Measurements from ENCODE around the gene ESRRB.

The ESRRB gene

GRCh38 chr14:76484355-76484754, 108.4 kb downstream of the ESRRB start:
- TF ChIP-seq TCF4 (CRISPR knock-in tag; IDR thresholded peaks at IDR 0.05; ENCODE audit: borderline replicate concordance): no peak
- TF ChIP-seq PPARA (CRISPR knock-in tag; IDR thresholded peaks at IDR 0.05; ENCODE audit: borderline replicate concordance): no peak
- TF ChIP-seq PATZ1 (CRISPR knock-in tag; IDR thresholded peaks at IDR 0.05; ENCODE audit: borderline replicate concordance): no peak
- no peak for TF ChIP-seq ZNF70 (CRISPR knock-in tag; IDR thresholded peaks at IDR 0.05)
- TF ChIP-seq, protein P1, sequence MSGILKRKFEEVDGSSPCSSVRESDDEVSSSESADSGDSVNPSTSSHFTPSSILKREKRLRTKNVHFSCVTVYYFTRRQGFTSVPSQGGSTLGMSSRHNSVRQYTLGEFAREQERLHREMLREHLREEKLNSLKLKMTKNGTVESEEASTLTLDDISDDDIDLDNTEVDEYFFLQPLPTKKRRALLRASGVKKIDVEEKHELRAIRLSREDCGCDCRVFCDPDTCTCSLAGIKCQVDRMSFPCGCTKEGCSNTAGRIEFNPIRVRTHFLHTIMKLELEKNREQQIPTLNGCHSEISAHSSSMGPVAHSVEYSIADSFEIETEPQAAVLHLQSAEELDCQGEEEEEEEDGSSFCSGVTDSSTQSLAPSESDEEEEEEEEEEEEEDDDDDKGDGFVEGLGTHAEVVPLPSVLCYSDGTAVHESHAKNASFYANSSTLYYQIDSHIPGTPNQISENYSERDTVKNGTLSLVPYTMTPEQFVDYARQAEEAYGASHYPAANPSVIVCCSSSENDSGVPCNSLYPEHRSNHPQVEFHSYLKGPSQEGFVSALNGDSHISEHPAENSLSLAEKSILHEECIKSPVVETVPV (CRISPR knock-in tag; IDR thresholded peaks at IDR 0.05): no peak
- TF ChIP-seq SNAI2 (CRISPR knock-in tag; IDR thresholded peaks at IDR 0.05): no peak
- TF ChIP-seq OSR1 (CRISPR knock-in tag; IDR thresholded peaks at IDR 0.05): no peak
- no peak for ATAC-seq

DNA sequence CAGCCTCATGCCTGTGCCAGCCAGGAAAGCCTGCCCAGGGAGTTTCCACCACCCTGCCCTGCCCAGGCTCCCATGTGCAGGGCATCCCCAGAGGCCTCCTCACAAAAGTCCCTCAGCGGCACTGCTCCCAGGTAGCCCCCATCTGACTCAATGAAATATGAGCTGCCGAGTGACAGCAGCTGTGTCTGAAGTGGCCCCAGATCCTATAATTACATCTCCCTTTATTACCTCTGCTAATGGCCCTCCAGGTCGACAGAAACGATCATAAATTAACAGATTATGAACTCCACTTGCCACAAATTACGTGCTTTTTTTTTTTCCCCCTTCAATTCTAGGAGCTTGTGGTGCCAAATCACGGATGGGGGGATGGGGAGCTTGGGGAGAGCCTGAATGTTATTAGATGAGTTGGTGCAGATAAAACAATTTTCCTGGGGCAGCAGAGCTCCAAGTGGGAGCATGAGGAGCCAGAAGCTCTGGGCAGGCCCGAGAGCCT, 110.4 kb downstream of the ESRRB start:
- TF ChIP-seq, protein P1 (CRISPR knock-in tag; IDR thresholded peaks at IDR 0.05): no peak
- no peak for TF ChIP-seq PATZ1 (CRISPR knock-in tag; IDR thresholded peaks at IDR 0.05; ENCODE audit: borderline replicate concordance)
- TF ChIP-seq, protein P2, sequence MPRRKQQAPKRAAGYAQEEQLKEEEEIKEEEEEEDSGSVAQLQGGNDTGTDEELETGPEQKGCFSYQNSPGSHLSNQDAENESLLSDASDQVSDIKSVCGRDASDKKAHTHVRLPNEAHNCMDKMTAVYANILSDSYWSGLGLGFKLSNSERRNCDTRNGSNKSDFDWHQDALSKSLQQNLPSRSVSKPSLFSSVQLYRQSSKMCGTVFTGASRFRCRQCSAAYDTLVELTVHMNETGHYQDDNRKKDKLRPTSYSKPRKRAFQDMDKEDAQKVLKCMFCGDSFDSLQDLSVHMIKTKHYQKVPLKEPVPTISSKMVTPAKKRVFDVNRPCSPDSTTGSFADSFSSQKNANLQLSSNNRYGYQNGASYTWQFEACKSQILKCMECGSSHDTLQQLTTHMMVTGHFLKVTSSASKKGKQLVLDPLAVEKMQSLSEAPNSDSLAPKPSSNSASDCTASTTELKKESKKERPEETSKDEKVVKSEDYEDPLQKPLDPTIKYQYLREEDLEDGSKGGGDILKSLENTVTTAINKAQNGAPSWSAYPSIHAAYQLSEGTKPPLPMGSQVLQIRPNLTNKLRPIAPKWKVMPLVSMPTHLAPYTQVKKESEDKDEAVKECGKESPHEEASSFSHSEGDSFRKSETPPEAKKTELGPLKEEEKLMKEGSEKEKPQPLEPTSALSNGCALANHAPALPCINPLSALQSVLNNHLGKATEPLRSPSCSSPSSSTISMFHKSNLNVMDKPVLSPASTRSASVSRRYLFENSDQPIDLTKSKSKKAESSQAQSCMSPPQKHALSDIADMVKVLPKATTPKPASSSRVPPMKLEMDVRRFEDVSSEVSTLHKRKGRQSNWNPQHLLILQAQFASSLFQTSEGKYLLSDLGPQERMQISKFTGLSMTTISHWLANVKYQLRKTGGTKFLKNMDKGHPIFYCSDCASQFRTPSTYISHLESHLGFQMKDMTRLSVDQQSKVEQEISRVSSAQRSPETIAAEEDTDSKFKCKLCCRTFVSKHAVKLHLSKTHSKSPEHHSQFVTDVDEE (CRISPR knock-in tag; IDR thresholded peaks at IDR 0.05): peak; percentile 65
- ATAC-seq: peak; percentile 35; the same call in 1 of the 3 replicates

DNA sequence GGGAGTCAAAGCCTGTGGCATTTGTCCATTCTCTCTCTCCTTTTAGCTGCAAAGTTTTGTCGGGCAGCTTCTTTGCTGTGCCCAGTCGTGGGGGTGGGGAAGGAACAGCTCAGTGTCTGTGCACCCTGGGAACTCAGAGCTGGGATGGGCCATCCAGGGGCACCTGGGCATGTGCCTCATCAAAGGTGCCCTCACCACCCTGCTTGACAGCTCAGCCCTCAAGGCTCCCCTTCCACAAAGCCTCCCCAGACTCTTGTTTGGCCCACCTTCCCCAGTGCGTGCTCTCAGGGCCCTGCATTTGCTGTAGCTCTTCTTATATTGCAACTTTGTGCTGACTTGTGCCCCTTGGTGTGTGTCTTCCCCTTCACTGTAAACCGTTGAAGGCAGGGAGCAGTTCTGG, 112.6 kb downstream of the ESRRB start:
- TF ChIP-seq TCF4 (CRISPR knock-in tag; IDR thresholded peaks at IDR 0.05; ENCODE audit: borderline replicate concordance) (no peak), ZC3H10 (CRISPR knock-in tag; IDR thresholded peaks at IDR 0.05) (no peak), ZNF70 (CRISPR knock-in tag; IDR thresholded peaks at IDR 0.05) (no peak), ESRRG (CRISPR knock-in tag; IDR thresholded peaks at IDR 0.05) (no peak), PPARA (CRISPR knock-in tag; IDR thresholded peaks at IDR 0.05; ENCODE audit: borderline replicate concordance) (no peak), ISL1 (CRISPR knock-in tag; IDR thresholded peaks at IDR 0.05) (no peak), TOX (CRISPR knock-in tag; IDR thresholded peaks at IDR 0.05; ENCODE audit: borderline replicate concordance) (no peak)
- TF ChIP-seq, protein P3, sequence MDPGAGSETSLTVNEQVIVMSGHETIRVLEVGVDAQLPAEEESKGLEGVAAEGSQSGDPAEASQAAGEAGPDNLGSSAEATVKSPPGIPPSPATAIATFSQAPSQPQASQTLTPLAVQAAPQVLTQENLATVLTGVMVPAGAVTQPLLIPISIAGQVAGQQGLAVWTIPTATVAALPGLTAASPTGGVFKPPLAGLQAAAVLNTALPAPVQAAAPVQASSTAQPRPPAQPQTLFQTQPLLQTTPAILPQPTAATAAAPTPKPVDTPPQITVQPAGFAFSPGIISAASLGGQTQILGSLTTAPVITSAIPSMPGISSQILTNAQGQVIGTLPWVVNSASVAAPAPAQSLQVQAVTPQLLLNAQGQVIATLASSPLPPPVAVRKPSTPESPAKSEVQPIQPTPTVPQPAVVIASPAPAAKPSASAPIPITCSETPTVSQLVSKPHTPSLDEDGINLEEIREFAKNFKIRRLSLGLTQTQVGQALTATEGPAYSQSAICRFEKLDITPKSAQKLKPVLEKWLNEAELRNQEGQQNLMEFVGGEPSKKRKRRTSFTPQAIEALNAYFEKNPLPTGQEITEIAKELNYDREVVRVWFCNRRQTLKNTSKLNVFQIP (CRISPR knock-in tag; IDR thresholded peaks at IDR 0.05; ENCODE audit: borderline replicate concordance, low read depth): no peak
- TF ChIP-seq, protein P2 (CRISPR knock-in tag; IDR thresholded peaks at IDR 0.05): no peak
- ATAC-seq: no peak
